ENCODE data around the gene ZFP30. TPM values are rescaled to one million over a fixed set of nuclear protein-coding genes. Genes with fewer than 3 reads are reported as not detected.

The ZFP30 gene
- total and polyA plus RNA-seq, 2 donors (not counting 1 experiment from before 2014, with no cell fraction given): 3.2 to 27.0 TPM

GRCh38 chr19:37594304-37594981, 60.8 kb downstream of the ZFP30 start, which contains the start of the genes ZNF540 and ZNF571:
Gene ZNF540 (plus strand): TSS chr19:37594876. CDS start chr19:37598448, 3,572 bp downstream.
Gene ZNF571 (minus strand): TSS chr19:37594792. CDS start chr19:37586676, 8,116 bp downstream.
- H3K4me3 Mint-ChIP-seq: peak within 1 kb of the TSS; percentile 99
- Histone ChIP-seq H2AFZ (ENCODE audit: insufficient read depth, low read depth, low read length, poor library complexity, severe bottlenecking) (peak within 1 kb of the TSS; percentile 90), H3K9ac (ENCODE audit: low read length) (peak within 1 kb of the TSS; percentile 94), H3K9me3 (ENCODE audit: control extremely low read depth in 1 of 3, control insufficient read depth in 2 of 3, insufficient read depth in 1 of 3, low read length in 2 of 3) (peaks cover 7 to 24% (median 10%) of the 10 kb centered on the region in 3 donors), H3K4me1 (ENCODE audit: control insufficient read depth in 2 of 2, insufficient read depth in 2 of 2, low read length in 2 of 2) (peaks cover 11 to 14% of the 10 kb centered on the region in 2 donors), H3K79me2 (ENCODE audit: control insufficient read depth, insufficient read depth, low read length) (peaks cover 22% of the 10 kb centered on the region), H3K4me2 (replicated peaks; ENCODE audit: low read depth, low read length, poor library complexity, severe bottlenecking) (peak within 1 kb of the TSS; percentile 82), H3K36me3 (replicated peaks in 1 of 2; ENCODE audit: control extremely low read depth in 1 of 2, control insufficient read depth in 1 of 2, extremely low read depth in 1 of 2, insufficient read depth in 2 of 2, low read length in 1 of 2) (peaks cover 0 to 10% of the 10 kb centered on the region in 2 experiments), H3K4me3 (ENCODE audit: control extremely low read depth in 1 of 5, extremely low read depth in 1 of 5, insufficient read depth in 1 of 5, low read depth in 2 of 5, low read length in 4 of 5) (peak within 1 kb of the TSS; percentile 67 to 88 (median 87)), H3K27me3 (replicated peaks in 1 of 4; ENCODE audit: control extremely low read depth in 1 of 4, control insufficient read depth in 3 of 4, insufficient read depth in 4 of 4, low read length in 3 of 4) (no peaks in the 10 kb centered on the region), H4K20me1 (ENCODE audit: control insufficient read depth, insufficient read depth, low read length, poor library complexity, severe bottlenecking) (no peaks in the 10 kb centered on the region), H3K27ac (ENCODE audit: low read length in 2 of 2) (peak within 1 kb of the TSS; percentile 93 to 96)
- WGBS (ENCODE audit: insufficient coverage): under 1% methylated on average over 52 of the region's 53 CpGs
- CTCF ChIA-PET: interaction anchor here (0.6 to 1.5 kb wide), 5 partner anchors 42 to 675 kb away, joined by 3 to 4 read pairs (median 3); partner anchors contain the start of genes ZNF527, ZNF570 and ZNF607
- POLR2A ChIA-PET: interaction anchor here (0.5 to 2.5 kb wide), 10 partner anchors 60 to 1105 kb away, joined by 3 to 8 read pairs (median 4); partner anchors contain the start of genes ZNF527, ZNF566, ZNF569 and ZNF570
- no peak for TF ChIP-seq EZH2 (IDR thresholded peaks at IDR 0.05; ENCODE audit: borderline replicate concordance, insufficient read depth, low read depth, low read length, poor library complexity, severe bottlenecking)
- TF ChIP-seq CTCF (IDR thresholded peaks at IDR 0.05): no peak
- no peaks in the 10 kb centered on the region for H3K27me3 Mint-ChIP-seq
- intact Hi-C loops (cut with micrococcal nuclease): loop anchor here (1.0 to 10.0 kb wide), 11 partner anchors 62 to 1950 kb away; partner anchors contain the start of genes COX6B1, ETV2, ZNF260 and ZNF345
- H3K9me3 Mint-ChIP-seq (ENCODE audit: insufficient read depth): peaks cover 4% of the 10 kb centered on the region
- ATAC-seq (ENCODE audit: low read depth) (peak; percentile 96), DNase-seq (peak; percentile 95)
- peak within 1 kb of the TSS; percentile 99 for H3K27ac Mint-ChIP-seq
- H3K4me1 Mint-ChIP-seq: peaks cover 25% of the 10 kb centered on the region

Measured in B cell (primary cell).